Endothelial cell (in vitro differentiated cells): ENCODE results near the gene C17orf113. TPM values are rescaled to one million over a fixed set of nuclear protein-coding genes. Genes with fewer than 3 reads are reported as not detected.
"Not testable (repeated sequence)": the region's sequence is repeated elsewhere in the genome, so short reads cannot be mapped to it uniquely, and the experiment has no call there.

ENCODE experiments used
- DNase-seq: peaks from one replicate; pipeline ENCODE4 v3.0.0; 2021; ENCODE audit warnings: low spot score
- H3K27ac Mint-ChIP-seq: one replicate; pipeline ENCODE4 v1.8.0; 2021; ENCODE audit warnings: mixed read lengths, inconsistent platforms; ENCODE audit not compliant: unreplicated experiment
- H3K27me3 Mint-ChIP-seq: one replicate; pipeline ENCODE4 v1.8.0; 2021; ENCODE audit warnings: mild to moderate bottlenecking, moderate library complexity, mixed read lengths, inconsistent platforms; ENCODE audit not compliant: unreplicated experiment
- H3K36me3 Mint-ChIP-seq: one replicate; pipeline ENCODE4 v1.8.0; 2021; ENCODE audit warnings: mild to moderate bottlenecking, low read depth, mixed read lengths, inconsistent platforms; ENCODE audit not compliant: unreplicated experiment
- H3K4me1 Mint-ChIP-seq: one replicate; pipeline ENCODE4 v1.8.0; 2021; ENCODE audit warnings: mild to moderate bottlenecking, mixed read lengths, inconsistent platforms; ENCODE audit not compliant: unreplicated experiment
- H3K4me3 Mint-ChIP-seq: one replicate; pipeline ENCODE4 v1.8.0; 2021; ENCODE audit warnings: mild to moderate bottlenecking, mixed read lengths, inconsistent platforms; ENCODE audit not compliant: unreplicated experiment
- H3K9me3 Mint-ChIP-seq: one replicate; pipeline ENCODE4 v1.8.0; 2021; ENCODE audit warnings: mixed read lengths, inconsistent platforms; ENCODE audit not compliant: unreplicated experiment
- total RNA-seq: library from RNA; stranded (reverse); fragmentation: NEBNext Ultra II Directional; extraction: Animal tissue kit (Norgen Biotek cat#: 25700); gene quantifications from one replicate; pipeline ENCODE4 v1.2.1, GENCODE V29; 2021; ENCODE audit not compliant: unreplicated experiment
- TF ChIP-seq, protein P1 (sequence below): fragments of 200-600 bp; sonication (generic); IDR thresholded peaks from one replicate; pipeline ENCODE4 v1.5.0; 2021; ENCODE audit warnings: antibody characterized with exemption; ENCODE audit not compliant: unreplicated experiment

The C17orf113 gene
- total RNA-seq, 1 donor from 2014 or later, result 1.6 TPM

DNA sequence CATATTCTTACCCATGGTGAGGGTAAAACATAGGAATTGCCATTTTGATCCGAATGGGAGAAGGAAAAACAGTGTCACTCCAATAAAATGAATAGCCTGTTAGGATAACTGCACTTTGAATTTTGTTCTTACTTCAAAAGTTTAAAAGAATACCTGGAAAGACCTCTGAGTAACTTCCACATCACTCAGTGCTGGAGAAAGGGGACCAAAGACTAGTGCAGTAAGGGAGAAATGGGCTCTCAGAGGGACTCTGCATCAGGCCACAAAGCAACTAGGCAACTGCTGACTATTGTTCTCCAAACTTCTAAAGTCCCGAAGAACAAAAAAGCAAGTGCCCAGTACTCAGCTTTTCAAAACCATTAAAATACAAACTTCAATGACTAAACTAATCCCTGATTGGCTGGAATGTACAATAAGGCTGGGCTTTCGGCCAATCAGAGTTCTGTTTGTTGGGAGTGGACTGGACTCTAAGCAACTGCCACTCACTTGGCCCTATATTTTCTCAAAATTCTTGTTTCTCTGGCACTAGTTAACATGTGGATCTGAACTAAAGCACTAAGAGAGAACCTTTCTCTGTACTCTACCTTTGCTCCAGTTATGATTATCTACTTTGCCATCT is 39.4 kb downstream of the C17orf113 start:
- Mint-ChIP-seq H3K4me3 (no peak overlapping the region), H3K9me3 (no peaks in the 10 kb centered on the region), H3K27me3 (peaks cover under 1% of the 10 kb centered on the region), H3K27ac (no peak overlapping the region), H3K36me3 (peaks cover 3% of the 10 kb centered on the region), H3K4me1 (peaks cover 16% of the 10 kb centered on the region)
- TF ChIP-seq, protein P1, sequence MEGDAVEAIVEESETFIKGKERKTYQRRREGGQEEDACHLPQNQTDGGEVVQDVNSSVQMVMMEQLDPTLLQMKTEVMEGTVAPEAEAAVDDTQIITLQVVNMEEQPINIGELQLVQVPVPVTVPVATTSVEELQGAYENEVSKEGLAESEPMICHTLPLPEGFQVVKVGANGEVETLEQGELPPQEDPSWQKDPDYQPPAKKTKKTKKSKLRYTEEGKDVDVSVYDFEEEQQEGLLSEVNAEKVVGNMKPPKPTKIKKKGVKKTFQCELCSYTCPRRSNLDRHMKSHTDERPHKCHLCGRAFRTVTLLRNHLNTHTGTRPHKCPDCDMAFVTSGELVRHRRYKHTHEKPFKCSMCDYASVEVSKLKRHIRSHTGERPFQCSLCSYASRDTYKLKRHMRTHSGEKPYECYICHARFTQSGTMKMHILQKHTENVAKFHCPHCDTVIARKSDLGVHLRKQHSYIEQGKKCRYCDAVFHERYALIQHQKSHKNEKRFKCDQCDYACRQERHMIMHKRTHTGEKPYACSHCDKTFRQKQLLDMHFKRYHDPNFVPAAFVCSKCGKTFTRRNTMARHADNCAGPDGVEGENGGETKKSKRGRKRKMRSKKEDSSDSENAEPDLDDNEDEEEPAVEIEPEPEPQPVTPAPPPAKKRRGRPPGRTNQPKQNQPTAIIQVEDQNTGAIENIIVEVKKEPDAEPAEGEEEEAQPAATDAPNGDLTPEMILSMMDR, result no peak
- no peak for DNase-seq

DNA sequence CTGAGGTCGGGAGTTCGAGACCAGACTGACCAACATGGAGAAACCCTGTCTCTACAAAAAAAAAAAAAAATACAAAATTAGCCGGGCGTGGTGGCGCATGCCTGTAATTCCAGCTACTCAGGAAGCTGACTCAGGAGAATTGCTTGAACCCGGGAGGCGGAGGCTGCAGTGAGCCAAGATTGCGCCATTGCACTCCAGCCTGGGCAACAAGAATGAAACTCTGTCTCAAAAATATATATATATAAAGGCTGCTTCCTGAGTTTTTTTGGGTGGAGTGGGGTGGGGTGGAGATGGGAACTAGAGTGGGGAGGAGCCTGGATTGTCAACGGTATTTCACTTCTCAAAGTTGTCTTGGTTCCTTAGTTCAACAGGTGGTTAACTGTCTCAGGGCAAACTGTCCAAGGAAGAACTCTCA is 40.1 kb downstream of the C17orf113 start:
- not testable (repeated sequence) for H3K9me3 Mint-ChIP-seq, H3K27ac Mint-ChIP-seq, H3K27me3 Mint-ChIP-seq, H3K36me3 Mint-ChIP-seq, DNase-seq, H3K4me3 Mint-ChIP-seq
- peaks cover 13% of the 10 kb centered on the region for H3K4me1 Mint-ChIP-seq

DNA sequence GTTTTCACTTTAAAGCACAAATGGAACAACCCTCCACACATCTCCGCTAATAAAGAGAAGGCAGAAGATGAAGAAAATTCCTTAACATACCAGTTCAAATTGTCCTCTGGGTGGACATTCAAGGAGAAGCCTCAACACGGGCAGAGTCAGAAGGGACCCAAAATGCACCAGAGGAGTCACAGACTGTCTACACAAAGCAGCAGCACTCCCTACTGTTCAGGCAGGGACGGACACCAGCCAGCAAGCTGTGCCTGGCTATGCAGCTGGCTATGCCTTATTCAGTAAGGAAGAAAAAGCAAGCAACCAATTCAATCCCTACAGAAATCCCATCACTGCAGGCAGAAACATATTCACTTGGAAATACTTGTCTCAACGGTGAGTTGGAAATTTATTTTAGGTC is 41.2 kb downstream of the C17orf113 start:
- Mint-ChIP-seq H3K4me3 (no peak overlapping the region), H3K27me3 (no peaks in the 10 kb centered on the region), H3K9me3 (no peaks in the 10 kb centered on the region), H3K27ac (no peak overlapping the region), H3K4me1 (peaks cover 13% of the 10 kb centered on the region), H3K36me3 (peaks cover 3% of the 10 kb centered on the region)
- no peak for DNase-seq
- TF ChIP-seq, protein P1, result no peak

DNA sequence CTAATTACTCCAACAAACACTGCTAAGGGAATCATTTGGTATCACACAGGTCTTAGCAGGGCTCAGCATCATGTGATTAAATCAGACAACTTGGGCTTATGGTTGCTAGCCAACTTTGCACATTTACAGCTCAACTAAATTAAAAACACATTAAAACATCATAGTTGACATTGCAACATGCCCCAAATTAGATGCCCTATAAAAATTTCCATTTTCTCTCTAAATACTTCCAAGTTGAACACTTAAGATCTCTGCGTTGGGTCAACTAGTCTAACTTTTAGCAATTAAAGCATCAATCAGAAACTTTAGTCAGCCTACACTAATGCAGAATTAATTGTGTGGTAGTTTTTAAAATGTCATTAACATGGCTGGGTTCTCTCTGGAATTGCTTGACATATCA is 45.2 kb downstream of the C17orf113 start:
- Mint-ChIP-seq H3K27me3 (no peaks in the 10 kb centered on the region), H3K4me3 (no peak overlapping the region), H3K4me1 (peaks cover 4% of the 10 kb centered on the region), H3K36me3 (peaks cover 11% of the 10 kb centered on the region), H3K9me3 (no peaks in the 10 kb centered on the region), H3K27ac (no peak overlapping the region)
- TF ChIP-seq, protein P1, result no peak
- no peak for DNase-seq

DNA sequence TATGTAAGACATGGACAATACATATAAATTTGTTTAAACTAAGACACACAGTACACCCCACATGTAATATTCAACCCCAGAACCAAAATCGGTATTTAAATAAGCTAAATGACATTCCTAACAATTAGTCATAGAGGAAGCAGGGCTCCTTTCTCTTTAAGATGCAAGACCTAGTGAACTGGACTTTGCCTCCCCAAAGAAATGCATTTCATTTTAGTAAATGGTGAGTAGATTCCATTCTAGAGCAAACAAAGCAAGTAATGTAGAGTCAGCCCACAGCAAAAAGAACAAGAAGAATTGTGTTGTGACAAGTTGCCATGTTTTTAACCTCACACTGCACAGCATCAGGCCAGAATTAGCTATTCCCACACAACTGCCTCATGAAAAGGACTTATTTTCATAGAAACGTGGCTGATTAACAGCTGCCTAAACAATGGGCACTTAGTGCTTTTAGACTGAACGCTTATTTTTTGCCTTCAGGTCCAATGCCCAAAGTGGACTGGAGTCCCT is 47.6 kb downstream of the C17orf113 start:
- H3K4me3 Mint-ChIP-seq, result no peak overlapping the region

More for the DNA sequence above, 47.6 kb downstream of the C17orf113 start:
- no peak for DNase-seq
- TF ChIP-seq, protein P1, result no peak
- peaks cover 4% of the 10 kb centered on the region for H3K4me1 Mint-ChIP-seq
- H3K27me3 Mint-ChIP-seq, result no peaks in the 10 kb centered on the region
- no peaks in the 10 kb centered on the region for H3K9me3 Mint-ChIP-seq
- peak overlapping the region; percentile 14 for H3K27ac Mint-ChIP-seq
- peaks cover 17% of the 10 kb centered on the region for H3K36me3 Mint-ChIP-seq
